Smooth muscle cell (in vitro differentiated cells): ENCODE data around the gene FXYD5. TPM values are rescaled to one million over a fixed set of nuclear protein-coding genes. Genes with fewer than 3 reads are reported as not detected.

Experiments used
- DNase-seq: peaks from one replicate; lab custom pipeline; 2025; ENCODE audit not compliant: unreplicated experiment; lab: John Stamatoyannopoulos, UW
- H2AFZ ChIP-seq: fragments of 200-600 bp; sonication (generic); 2 replicates; pipeline ENCODE4 v1.6.0; 2016; ENCODE audit warnings: antibody characterized with exemption, low read depth, mild to moderate bottlenecking
- H3F3A ChIP-seq: fragments of 200-600 bp; sonication (generic); 2 replicates; pipeline ENCODE4 v1.6.0; 2017; ENCODE audit warnings: antibody characterized with exemption, low read depth
- H3K27ac ChIP-seq: fragments of 200-600 bp; sonication (generic); 2 replicates; pipeline ENCODE4 v1.5.1; 2016; ENCODE audit warnings: low read depth, mild to moderate bottlenecking
- H3K27me3 ChIP-seq: fragments of 200-600 bp; sonication (generic); 2 replicates; pipeline ENCODE4 v1.6.1; 2016; ENCODE audit warnings: low read depth, mild to moderate bottlenecking
- H3K36me3 ChIP-seq: fragments of 200-600 bp; sonication (generic); 2 replicates; pipeline ENCODE4 v1.5.1; 2016; ENCODE audit warnings: low read depth
- H3K4me1 ChIP-seq: fragments of 200-600 bp; sonication (generic); 2 replicates; pipeline ENCODE4 v1.5.1; 2016; ENCODE audit warnings: low read depth
- H3K4me2 ChIP-seq: fragments of 200-600 bp; sonication (generic); 2 replicates; pipeline ENCODE4 v1.6.0; 2016; ENCODE audit warnings: mild to moderate bottlenecking
- H3K4me3 ChIP-seq: fragments of 200-600 bp; sonication (generic); 2 replicates; pipeline ENCODE4 v1.5.1; 2016; ENCODE audit warnings: mild to moderate bottlenecking
- H3K79me2 ChIP-seq: fragments of 200-600 bp; sonication (generic); 2 replicates; pipeline ENCODE4 v1.6.0; 2016; ENCODE audit warnings: low read depth, mild to moderate bottlenecking
- H3K9ac ChIP-seq: fragments of 200-600 bp; sonication (generic); 2 replicates; pipeline ENCODE4 v1.6.0; 2016; ENCODE audit warnings: low read depth
- H3K9me3 ChIP-seq: fragments of 200-600 bp; sonication (generic); replicated peaks from 2 replicates; pipeline ENCODE4 v1.5.1; 2016; ENCODE audit warnings: low read depth
- H4K20me1 ChIP-seq: fragments of 200-600 bp; sonication (generic); 2 replicates; pipeline ENCODE4 v1.6.0; 2016; ENCODE audit warnings: low read depth
- WGBS: methylation state at CpG from one replicate; pipeline ENCODE4 v1.1.7; 2016; ENCODE audit warnings: low lambda C conversion rate; 5-methylcytosine and 5-hydroxymethylcytosine counted together
- polyA plus RNA-seq: library from polyadenylated mRNA; unstranded; fragments of >200 nt; fragmentation: Nextera tagmentation; extraction: Ambion mirVana; gene quantifications from 2 replicates; pipeline ENCODE4 v1.2.1, GENCODE V29; 2016
- total RNA-seq: library from RNA; depleted of rRNA; stranded (reverse); fragments of >200 nt; gene quantifications from 2 replicates; pipeline ENCODE4 v1.2.3, GENCODE V29; 2014
- TF ChIP-seq, protein P1 (sequence below): fragments of 200-600 bp; sonication (generic); IDR thresholded peaks from 2 replicates; pipeline ENCODE4 v1.5.1; 2017; ENCODE audit warnings: borderline replicate concordance, mild to moderate bottlenecking, antibody characterized with exemption; ENCODE audit not compliant: insufficient read depth, poor library complexity, severe bottlenecking

The FXYD5 gene
- total and polyA plus RNA-seq, 2 experiments from 2014 or later: 133 to 205 TPM

DNA sequence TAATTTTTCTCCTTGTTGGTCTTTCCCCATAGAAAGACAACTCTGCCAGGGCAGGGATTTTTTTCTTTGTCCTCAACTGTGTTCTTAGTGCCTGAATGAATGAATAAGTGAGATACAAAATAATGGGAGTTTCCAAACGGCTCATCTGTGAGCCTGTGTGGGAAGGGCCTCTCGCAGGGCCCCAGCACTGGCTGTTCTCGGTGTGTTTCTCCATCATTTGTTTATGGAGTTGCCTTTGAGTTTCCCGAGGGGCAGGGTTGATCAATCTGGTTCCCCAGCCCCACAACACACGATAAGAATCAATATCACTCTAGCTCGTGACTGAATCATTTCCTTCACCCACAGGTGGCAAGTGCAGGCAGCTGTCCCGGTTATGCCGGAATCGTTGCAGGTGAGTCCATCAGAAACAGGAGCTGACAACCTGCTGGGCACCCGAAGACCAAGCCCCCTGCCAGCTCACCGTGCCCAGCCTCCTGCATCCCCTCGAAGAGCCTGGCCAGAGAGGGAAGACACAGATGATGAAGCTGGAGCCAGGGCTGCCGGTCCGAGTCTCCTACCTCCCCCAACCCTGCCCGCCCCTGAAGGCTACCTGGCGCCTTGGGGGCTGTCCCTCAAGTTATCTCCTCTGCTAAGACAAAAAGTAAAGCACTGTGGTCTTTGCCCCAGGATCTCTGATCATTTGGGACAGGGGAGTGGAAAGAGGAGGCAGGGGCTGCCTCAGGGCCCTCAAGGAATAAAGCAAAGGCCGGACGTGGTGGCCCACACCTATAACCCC lies 14.9 kb downstream of the FXYD5 start:
- Histone ChIP-seq H3K79me2 (no peaks in the 10 kb centered on the region), H3K9ac (no peak overlapping the region), H3K4me3 (no peak overlapping the region), H3K36me3 (peaks cover 23% of the 10 kb centered on the region), H3K27me3 (no peaks in the 10 kb centered on the region), H4K20me1 (no peaks in the 10 kb centered on the region), H3K27ac (no peak overlapping the region), H3K4me1 (no peaks in the 10 kb centered on the region), H3K4me2 (no peak overlapping the region), H2AFZ (no peak overlapping the region), H3K9me3 (peaks cover 6% of the 10 kb centered on the region), H3F3A (no peaks in the 10 kb centered on the region)
- WGBS: 88% methylated on average over 18 of the region's 18 CpGs
- DNase-seq: no peak
- TF ChIP-seq, protein P1, sequence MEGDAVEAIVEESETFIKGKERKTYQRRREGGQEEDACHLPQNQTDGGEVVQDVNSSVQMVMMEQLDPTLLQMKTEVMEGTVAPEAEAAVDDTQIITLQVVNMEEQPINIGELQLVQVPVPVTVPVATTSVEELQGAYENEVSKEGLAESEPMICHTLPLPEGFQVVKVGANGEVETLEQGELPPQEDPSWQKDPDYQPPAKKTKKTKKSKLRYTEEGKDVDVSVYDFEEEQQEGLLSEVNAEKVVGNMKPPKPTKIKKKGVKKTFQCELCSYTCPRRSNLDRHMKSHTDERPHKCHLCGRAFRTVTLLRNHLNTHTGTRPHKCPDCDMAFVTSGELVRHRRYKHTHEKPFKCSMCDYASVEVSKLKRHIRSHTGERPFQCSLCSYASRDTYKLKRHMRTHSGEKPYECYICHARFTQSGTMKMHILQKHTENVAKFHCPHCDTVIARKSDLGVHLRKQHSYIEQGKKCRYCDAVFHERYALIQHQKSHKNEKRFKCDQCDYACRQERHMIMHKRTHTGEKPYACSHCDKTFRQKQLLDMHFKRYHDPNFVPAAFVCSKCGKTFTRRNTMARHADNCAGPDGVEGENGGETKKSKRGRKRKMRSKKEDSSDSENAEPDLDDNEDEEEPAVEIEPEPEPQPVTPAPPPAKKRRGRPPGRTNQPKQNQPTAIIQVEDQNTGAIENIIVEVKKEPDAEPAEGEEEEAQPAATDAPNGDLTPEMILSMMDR: no peak

DNA sequence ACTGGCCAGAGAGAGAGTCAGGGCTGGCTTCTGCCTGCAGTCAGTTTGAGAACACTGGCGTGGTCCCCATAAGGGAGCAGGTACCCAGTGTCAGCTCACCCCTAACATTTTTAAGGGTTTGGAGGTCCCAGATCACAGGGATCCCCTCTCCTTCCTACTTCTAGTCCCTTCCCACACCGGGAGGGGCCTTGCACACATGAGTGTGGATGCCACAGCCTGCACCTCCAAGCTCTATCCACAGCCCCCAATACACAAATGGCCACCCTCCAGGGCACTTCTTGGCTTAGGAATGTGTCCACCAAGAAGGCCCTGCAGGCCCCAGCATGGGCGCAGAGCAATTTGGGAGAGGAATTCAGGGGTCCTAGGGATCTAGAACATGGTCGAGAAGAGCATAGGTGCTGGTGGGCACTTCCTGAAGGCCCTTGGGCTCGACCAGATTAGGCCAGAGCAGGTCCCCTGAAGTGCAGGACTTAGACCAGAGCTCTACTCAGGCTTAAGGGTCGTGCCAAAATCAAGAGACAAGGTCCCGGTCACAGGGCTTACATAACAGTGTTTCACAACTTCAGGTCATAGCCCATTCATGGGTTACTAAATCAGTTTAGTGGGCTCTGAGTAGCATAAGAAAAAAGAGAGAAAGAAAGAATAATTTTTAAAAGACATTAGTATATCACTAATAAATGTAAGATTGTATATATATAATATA lies 16.0 kb downstream of the FXYD5 start:
- H3F3A ChIP-seq: no peaks in the 10 kb centered on the region
- H4K20me1 ChIP-seq: no peaks in the 10 kb centered on the region

DNA sequence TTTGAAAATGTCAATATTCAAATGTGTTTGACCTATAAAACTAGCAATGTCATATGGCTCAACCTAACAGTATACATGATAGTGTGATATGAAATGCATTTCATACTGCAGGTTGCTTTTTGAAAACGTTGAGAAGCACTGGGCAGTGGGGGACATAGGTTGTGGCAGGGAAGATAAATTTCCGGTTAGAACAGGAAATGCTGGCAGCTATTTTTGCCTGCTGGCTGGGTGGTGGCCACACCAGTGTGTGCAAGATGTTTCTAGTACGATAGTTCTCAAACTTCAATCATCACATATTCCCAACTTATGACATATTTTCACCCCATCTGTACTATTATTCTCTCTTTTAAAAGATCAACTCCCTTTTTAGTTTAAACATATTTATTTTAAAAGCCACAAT lies 17.2 kb downstream of the FXYD5 start:
- no peaks in the 10 kb centered on the region for H3F3A ChIP-seq
- H3K4me3 ChIP-seq: no peak overlapping the region
- H3K4me1 ChIP-seq: no peaks in the 10 kb centered on the region
- H3K79me2 ChIP-seq: no peaks in the 10 kb centered on the region
- H2AFZ ChIP-seq: no peak overlapping the region
- no peak overlapping the region for H3K27ac ChIP-seq
- H4K20me1 ChIP-seq: no peaks in the 10 kb centered on the region
- no peak for DNase-seq
- H3K36me3 ChIP-seq: no peaks in the 10 kb centered on the region
- 95% methylated on average over 3 of the region's 3 CpGs for WGBS
- H3K27me3 ChIP-seq: no peaks in the 10 kb centered on the region
- no peaks in the 10 kb centered on the region for H3K9me3 ChIP-seq
- TF ChIP-seq, protein P1: no peak
- H3K9ac ChIP-seq: no peak overlapping the region
- no peak overlapping the region for H3K4me2 ChIP-seq

More for the DNA sequence above, 16.0 kb downstream of the FXYD5 start:
- H3K27me3 ChIP-seq: no peaks in the 10 kb centered on the region
- peaks cover 12% of the 10 kb centered on the region for H3K36me3 ChIP-seq
- TF ChIP-seq, protein P1: no peak
- no peak overlapping the region for H3K9ac ChIP-seq
- H3K4me1 ChIP-seq: no peaks in the 10 kb centered on the region
- H3K4me3 ChIP-seq: no peak overlapping the region
- no peaks in the 10 kb centered on the region for H3K9me3 ChIP-seq
- DNase-seq: no peak
- WGBS: 95% methylated on average over 7 of the region's 7 CpGs
- H3K27ac ChIP-seq: no peak overlapping the region
- no peak overlapping the region for H3K4me2 ChIP-seq
- no peak overlapping the region for H2AFZ ChIP-seq
- no peaks in the 10 kb centered on the region for H3K79me2 ChIP-seq
